SK-N-MC (cell line): ENCODE measurements around the gene SLC5A10.
"Not testable (repeated sequence)": the region's sequence is repeated elsewhere in the genome, so short reads cannot be mapped to it uniquely, and the experiment has no call there.

Experiments
- EZH2 ChIP-seq: fragments of 200-600 bp; sonication (generic); IDR thresholded peaks from one replicate; pipeline ENCODE4 v1.6.1; 2017; ENCODE audit warnings: antibody characterized with exemption
- POLR2AphosphoS5 ChIP-seq: IDR thresholded peaks from 2 replicates; pipeline ENCODE4 v1.6.1; 2012; ENCODE audit warnings: mild to moderate bottlenecking, low read depth, low read length, borderline replicate concordance

- TF ChIP-seq POLR2AphosphoS5, EZH2: not testable (repeated sequence)
These were observed 92.7 kb downstream of the SLC5A10 start for GRCh38 chr17:19044643-19045042.
